Neuronal stem cell (in vitro differentiated cells): Measurements from ENCODE around the gene TNFAIP3.
"Not testable (repeated sequence)": the region's sequence is repeated elsewhere in the genome, so short reads cannot be mapped to it uniquely, and the experiment has no call there.

ENCODE experiments used
- DNase-seq: peaks from one replicate; pipeline ENCODE4 v3.0.0-alpha.2; 2013; ENCODE audit warnings: low spot score
- H2AFZ ChIP-seq: one replicate; pipeline ENCODE4 v1.6.1; 2013; ENCODE audit warnings: mild to moderate bottlenecking, low read length, inconsistent platforms
- H2AK5ac ChIP-seq: 2 replicates; pipeline ENCODE4 v1.6.1; 2013; ENCODE audit warnings: low read depth, mild to moderate bottlenecking, inconsistent platforms, low read length, moderate library complexity, mixed read lengths
- H2BK120ac ChIP-seq: 2 replicates; pipeline ENCODE4 v1.6.1; 2013; ENCODE audit warnings: low read depth, mild to moderate bottlenecking, inconsistent platforms, low read length, moderate library complexity, mixed read lengths
- H2BK12ac ChIP-seq: one replicate; pipeline ENCODE4 v1.6.1; 2013; ENCODE audit warnings: low read length, inconsistent platforms
- H2BK15ac ChIP-seq: 2 replicates; pipeline ENCODE4 v1.6.1; 2013; ENCODE audit warnings: mild to moderate bottlenecking, low read length, inconsistent platforms, mixed read lengths
- H2BK5ac ChIP-seq: one replicate; pipeline ENCODE4 v1.6.1; 2013; ENCODE audit warnings: inconsistent platforms, mild to moderate bottlenecking, low read length, moderate library complexity
- H3K14ac ChIP-seq: one replicate; pipeline ENCODE4 v1.6.1; 2013; ENCODE audit warnings: low read length, inconsistent platforms
- H3K18ac ChIP-seq: 2 replicates; pipeline ENCODE4 v1.6.1; 2013; ENCODE audit warnings: low read length, inconsistent platforms
- H3K23ac ChIP-seq: 2 replicates; pipeline ENCODE4 v1.6.1; 2013; ENCODE audit warnings: low read depth, mild to moderate bottlenecking, mixed read lengths, low read length, inconsistent platforms; ENCODE audit not compliant: poor library complexity
- H3K27ac ChIP-seq: replicated peaks from 3 replicates; pipeline ENCODE4 v1.5.1; 2013; ENCODE audit warnings: low read length, inconsistent platforms
- H3K27me3 ChIP-seq, 3 experiments: 2 replicates each; pipeline ENCODE4 v1.6.1; 2013; ENCODE audit warnings: low read length in 3 of 3, mild to moderate bottlenecking in 2 of 3, inconsistent platforms in 1 of 3, low read depth in 1 of 3, mixed read lengths in 1 of 3, moderate library complexity in 1 of 3; ENCODE audit not compliant: control insufficient read depth in 3 of 3, insufficient read depth in 3 of 3
- H3K36me3 ChIP-seq, 2 donors: replicated peaks in 1 of 2; 2 replicates each; pipeline ENCODE4 v1.6.1; 2013; ENCODE audit warnings: low read length in 2 of 2; ENCODE audit not compliant: control insufficient read depth in 2 of 2, insufficient read depth in 2 of 2
- H3K4ac ChIP-seq: 2 replicates; pipeline ENCODE4 v1.6.1; 2013; ENCODE audit warnings: inconsistent platforms, mild to moderate bottlenecking, low read length, moderate library complexity
- H3K4me1 ChIP-seq, 2 donors: 1 replicate in 1 of 2; 2 replicates in 1 of 2; pipeline ENCODE4 v1.6.1; 2013; ENCODE audit warnings: low read length in 2 of 2, low read depth in 1 of 2; ENCODE audit not compliant: control insufficient read depth in 2 of 2, insufficient read depth in 1 of 2
- H3K4me2 ChIP-seq: one replicate; pipeline ENCODE4 v1.6.1; 2013; ENCODE audit warnings: mild to moderate bottlenecking, low read length, inconsistent platforms; ENCODE audit not compliant: insufficient read depth, poor library complexity, severe bottlenecking
- H3K4me3 ChIP-seq, 2 donors: 2 replicates each; pipeline ENCODE4 v1.5.1; 2013; ENCODE audit warnings: low read length in 2 of 2, mild to moderate bottlenecking in 2 of 2, inconsistent platforms in 1 of 2, moderate library complexity in 1 of 2
- H3K79me1 ChIP-seq: one replicate; pipeline ENCODE4 v1.6.1; 2013; ENCODE audit warnings: low read depth, mild to moderate bottlenecking, inconsistent platforms, low read length, moderate library complexity
- H3K9ac ChIP-seq: one replicate; pipeline ENCODE4 v1.6.1; 2013; ENCODE audit warnings: mild to moderate bottlenecking, low read depth, low read length, inconsistent platforms; ENCODE audit not compliant: poor library complexity
- H3K9me3 ChIP-seq, 2 donors: replicated peaks in 1 of 2; 2 replicates each; pipeline versions ENCODE3 to v1.6.1; 2013; ENCODE audit warnings: low read length in 2 of 2, mild to moderate bottlenecking in 2 of 2, inconsistent platforms in 1 of 2, low read depth in 1 of 2, mixed read lengths in 1 of 2, moderate library complexity in 1 of 2; ENCODE audit not compliant: control insufficient read depth in 2 of 2, insufficient read depth in 1 of 2
- H4K8ac ChIP-seq: one replicate; pipeline ENCODE4 v1.6.1; 2013; ENCODE audit warnings: low read depth, mild to moderate bottlenecking, inconsistent platforms, low read length, moderate library complexity
- H4K91ac ChIP-seq: one replicate; pipeline ENCODE4 v1.6.1; 2013; ENCODE audit warnings: low read length, low read depth, mild to moderate bottlenecking, inconsistent platforms; ENCODE audit not compliant: poor library complexity
- WGBS, 2 donors: extraction: QIAGEN DNeasy Blood & Tissue Kit; methylation state at CpG; one replicate each; pipeline ENCODE4 v1.1.7; 2013; ENCODE audit warnings: missing lambda C conversion rate in 2 of 2, mixed read lengths in 1 of 2; ENCODE audit not compliant: insufficient read length in 2 of 2, insufficient replicate concordance in 1 of 2; ENCODE audit errors: extremely low coverage in 2 of 2; 5-methylcytosine and 5-hydroxymethylcytosine counted together

Gene TNFAIP3

GRCh38 chr6:137843211-137843610 is 23.8 kb upstream of the TNFAIP3 start:
- Histone ChIP-seq H3K27me3 (no peaks in the 10 kb centered on the region), H3K23ac (no peak overlapping the region), H3K9ac (no peak overlapping the region), H3K14ac (no peak overlapping the region), H2BK5ac (no peak overlapping the region), H4K91ac (no peak overlapping the region), H3K4me2 (no peak overlapping the region), H4K8ac (no peak overlapping the region), H3K4me3 (no peak overlapping the region), H2AK5ac (no peak overlapping the region), H3K4ac (no peak overlapping the region), H2AFZ (no peak overlapping the region), H3K79me1 (no peaks in the 10 kb centered on the region), H3K18ac (no peak overlapping the region), H3K4me1 (no peaks in the 10 kb centered on the region), H3K27ac (no peak overlapping the region), H3K36me3 (no peaks in the 10 kb centered on the region), H3K9me3 (no peaks in the 10 kb centered on the region), H2BK120ac (no peak overlapping the region), H2BK15ac (no peak overlapping the region), H2BK12ac (no peak overlapping the region)
- DNase-seq: no peak

GRCh38 chr6:137844327-137844726 is 22.7 kb upstream of the TNFAIP3 start:
- no CpG with 5 or more reads among the region's 2 CpGs for WGBS, 2 donors
- H3K14ac ChIP-seq, H3K4ac ChIP-seq: not testable (repeated sequence)

GRCh38 chr6:137844773-137845172 is 22.3 kb upstream of the TNFAIP3 start:
- H4K91ac ChIP-seq, H3K4me3 ChIP-seq, H3K27ac ChIP-seq, H3K9ac ChIP-seq, H2BK5ac ChIP-seq, H3K23ac ChIP-seq, DNase-seq, H3K4me1 ChIP-seq, H2AK5ac ChIP-seq, H2BK120ac ChIP-seq, H3K36me3 ChIP-seq, H3K18ac ChIP-seq, H2BK15ac ChIP-seq, H2BK12ac ChIP-seq, H3K14ac ChIP-seq, H3K4ac ChIP-seq, H2AFZ ChIP-seq, H3K27me3 ChIP-seq, H3K4me2 ChIP-seq, H4K8ac ChIP-seq, H3K9me3 ChIP-seq, H3K79me1 ChIP-seq: not testable (repeated sequence)
- WGBS, 2 donors: no CpG with 5 or more reads among the region's 7 CpGs

More at GRCh38 chr6:137844327-137844726, 22.7 kb upstream of the TNFAIP3 start:
- H3K9ac ChIP-seq, H3K27ac ChIP-seq, H3K4me3 ChIP-seq, DNase-seq, H3K27me3 ChIP-seq, H4K91ac ChIP-seq, H3K36me3 ChIP-seq, H3K9me3 ChIP-seq, H3K79me1 ChIP-seq, H3K18ac ChIP-seq, H3K23ac ChIP-seq, H2BK120ac ChIP-seq, H2BK12ac ChIP-seq, H3K4me2 ChIP-seq, H2AFZ ChIP-seq, H2AK5ac ChIP-seq, H2BK15ac ChIP-seq, H2BK5ac ChIP-seq, H4K8ac ChIP-seq, H3K4me1 ChIP-seq: not testable (repeated sequence)

GRCh38 chr6:137845460-137845859 is 21.6 kb upstream of the TNFAIP3 start:
- H2BK15ac ChIP-seq: no peak overlapping the region
- H3K4me1 ChIP-seq: no peaks in the 10 kb centered on the region
- no peaks in the 10 kb centered on the region for H3K9me3 ChIP-seq
- H3K23ac ChIP-seq: no peak overlapping the region
- H3K9ac ChIP-seq: no peak overlapping the region
- no peak for DNase-seq
- no peak overlapping the region for H4K8ac ChIP-seq
- no peak overlapping the region for H3K27ac ChIP-seq
- no peak overlapping the region for H2AFZ ChIP-seq
- H3K18ac ChIP-seq: no peak overlapping the region
- no peak overlapping the region for H2AK5ac ChIP-seq
- H2BK5ac ChIP-seq: no peak overlapping the region
- H2BK120ac ChIP-seq: no peak overlapping the region
- no peak overlapping the region for H2BK12ac ChIP-seq
- no peak overlapping the region for H3K4ac ChIP-seq
- no peaks in the 10 kb centered on the region for H3K27me3 ChIP-seq
- no CpG with 5 or more reads among the region's 6 CpGs for WGBS, 2 donors
- no peak overlapping the region for H3K4me2 ChIP-seq
- no peaks in the 10 kb centered on the region for H3K79me1 ChIP-seq
- no peaks in the 10 kb centered on the region for H3K36me3 ChIP-seq
- H3K4me3 ChIP-seq: no peak overlapping the region
- H4K91ac ChIP-seq: no peak overlapping the region
- no peak overlapping the region for H3K14ac ChIP-seq
